Naive thymus-derived CD8-positive, alpha-beta T cell (primary cell): ENCODE measurements around the gene GMPR. TPM values are rescaled to one million over a fixed set of nuclear protein-coding genes. Genes with fewer than 3 reads are reported as not detected.
A peak's percentile ranks its signal among the peaks of the same experiment; 100 is the strongest.

Experiments used
- ATAC-seq, 2 donors: fragments of 150-1000 bp; cut with Tn5 transposase in 1 of 2; sonication (Bioruptor Pico), chemical (Tn5 transposase) in 1 of 2; 1 replicate in 1 of 2; 2 replicates in 1 of 2; pipeline ENCODE4 v1.10.0; 2021; ENCODE audit warnings: mild to moderate bottlenecking in 2 of 2, moderate library complexity in 2 of 2
- POLR2A ChIA-PET: fragments of 350-600 bp; sonication (Branson Sonifier 250); formaldehyde crosslinking; loops from one replicate; lab custom pipeline; 2021; ENCODE audit warnings: antibody characterized with exemption; lab: Charles Lee
- DNase-seq, 10 donors: peaks; one replicate each; pipeline versions ENCODE4 v3.0.0 to v3.0.0-alpha.2; 2020 to 2022
- H3K27ac Mint-ChIP-seq, 10 donors: one replicate each; pipeline ENCODE4 v1.8.0; 2020 to 2022; ENCODE audit warnings: mild to moderate bottlenecking in 10 of 10, mixed read lengths in 10 of 10, moderate library complexity in 4 of 10, inconsistent platforms in 1 of 10
- H3K27me3 Mint-ChIP-seq, 5 donors: one replicate each; pipeline ENCODE4 v1.8.0; 2021 to 2022; ENCODE audit warnings: mixed read lengths in 5 of 5
- H3K36me3 Mint-ChIP-seq, 3 donors: one replicate each; pipeline ENCODE4 v1.8.0; 2020 to 2022; ENCODE audit warnings: mixed read lengths in 3 of 3, mild to moderate bottlenecking in 2 of 3, inconsistent platforms in 1 of 3
- H3K4me1 Mint-ChIP-seq, 4 donors: one replicate each; pipeline ENCODE4 v1.8.0; 2021 to 2022; ENCODE audit warnings: mixed read lengths in 4 of 4
- H3K4me3 Mint-ChIP-seq, 10 donors: one replicate each; pipeline ENCODE4 v1.8.0; 2020 to 2022; ENCODE audit warnings: mild to moderate bottlenecking in 10 of 10, mixed read lengths in 10 of 10, moderate library complexity in 6 of 10, inconsistent platforms in 1 of 10
- H3K9me3 Mint-ChIP-seq, 9 donors: one replicate each; pipeline ENCODE4 v1.8.0; 2020 to 2022; ENCODE audit warnings: mixed read lengths in 9 of 9, mild to moderate bottlenecking in 3 of 9, inconsistent platforms in 1 of 9, moderate library complexity in 1 of 9
- polyA plus RNA-seq, 3 donors: library from polyadenylated mRNA; unstranded; fragments of 300-500 nt; fragmentation: Illumina TruSeq; gene quantifications; one replicate each; pipeline ENCODE4 v1.2.3, GENCODE V29; 2021
- total RNA-seq, 8 experiments: library from RNA in 2 of 8; stranded (reverse) in 2 of 8; gene quantifications; one replicate each; pipeline ENCODE4 v1.2.3 and lab custom pipeline; 2021 to 2026

Gene GMPR
- total and polyA plus RNA-seq, 5 experiments from 2014 or later = 0.71 to 2.6 (median 0.97) TPM

GRCh38 chr6:16321826-16322225, 83.4 kb downstream of the GMPR start:
- H3K4me1 Mint-ChIP-seq = peaks cover 29 to 83% (median 77%) of the 10 kb centered on the region in 4 donors
- H3K36me3 Mint-ChIP-seq = peaks cover 0 to 8% (median 8%) of the 10 kb centered on the region in 3 donors
- H3K9me3 Mint-ChIP-seq = no peaks in the 10 kb centered on the region
- H3K4me3 Mint-ChIP-seq = peak overlapping the region in 4 of 10 donors; percentile 24 to 66 (median 46)
- POLR2A ChIA-PET = no interaction called here
- peak overlapping the region; percentile 91 to 99 (median 94) for H3K27ac Mint-ChIP-seq
- H3K27me3 Mint-ChIP-seq = no peaks in the 10 kb centered on the region
- DNase-seq (no peak), ATAC-seq (no peak)

GRCh38 chr6:16322666-16323312, 84.4 kb downstream of the GMPR start:
- Mint-ChIP-seq H3K9me3 (no peaks in the 10 kb centered on the region), H3K36me3 (peaks cover 0 to 9% (median 8%) of the 10 kb centered on the region in 3 donors), H3K27ac (peak overlapping the region; percentile 91 to 99 (median 94)), H3K4me3 (peak overlapping the region in 9 of 10 donors; percentile 62 to 84 (median 66)), H3K4me1 (peaks cover 28 to 76% (median 71%) of the 10 kb centered on the region in 4 donors), H3K27me3 (no peaks in the 10 kb centered on the region)
- peak; percentile 72 to 82 for ATAC-seq
- peak; percentile 52 to 90 (median 78) for DNase-seq
- POLR2A ChIA-PET = interaction anchor here (0.6 to 1.1 kb wide), 3 partner anchors 9 to 386 kb away, joined by 3 to 5 read pairs (median 3); no protein-coding TSS in a partner anchor

- H3K27me3 Mint-ChIP-seq = no peaks in the 10 kb centered on the region
- H3K4me1 Mint-ChIP-seq = peaks cover 22 to 62% (median 57%) of the 10 kb centered on the region in 4 donors
- POLR2A ChIA-PET = interaction anchor here (0.7 kb wide), 1 partner anchor 157 kb away, joined by 4 read pairs; no protein-coding TSS in a partner anchor
- peak overlapping the region in 7 of 10 donors; percentile 28 to 99 (median 94) for H3K27ac Mint-ChIP-seq
- H3K36me3 Mint-ChIP-seq = peaks cover 0 to 11% (median 9%) of the 10 kb centered on the region in 3 donors
- H3K9me3 Mint-ChIP-seq = no peaks in the 10 kb centered on the region
- DNase-seq = no peak
- no peak for ATAC-seq
- H3K4me3 Mint-ChIP-seq = no peak overlapping the region
These were observed 85.8 kb downstream of the GMPR start for GRCh38 chr6:16324184-16324583.

- ATAC-seq (no peak), DNase-seq (no peak)
- POLR2A ChIA-PET = interaction anchor here (0.7 kb wide), 1 partner anchor 156 kb away, joined by 4 read pairs; no protein-coding TSS in a partner anchor
- Mint-ChIP-seq H3K27me3 (no peaks in the 10 kb centered on the region), H3K27ac (peak overlapping the region in 8 of 10 donors; percentile 20 to 57 (median 46)), H3K9me3 (no peaks in the 10 kb centered on the region), H3K36me3 (peaks cover 0 to 12% (median 11%) of the 10 kb centered on the region in 3 donors), H3K4me3 (peak overlapping the region in 1 of 10 donors; percentile 30), H3K4me1 (peaks cover 19 to 57% (median 53%) of the 10 kb centered on the region in 4 donors)
These were observed 86.3 kb downstream of the GMPR start for GRCh38 chr6:16324606-16325225.

- no peak for ATAC-seq
- POLR2A ChIA-PET = no interaction called here
- Mint-ChIP-seq H3K36me3 (peaks cover 0 to 12% (median 11%) of the 10 kb centered on the region in 3 donors), H3K4me1 (peaks cover 15 to 41% (median 36%) of the 10 kb centered on the region in 4 donors), H3K27ac (peak overlapping the region in 1 of 10 donors; percentile 60), H3K9me3 (no peaks in the 10 kb centered on the region), H3K27me3 (no peaks in the 10 kb centered on the region), H3K4me3 (no peak overlapping the region)
- DNase-seq = no peak
These were observed 88.1 kb downstream of the GMPR start for GRCh38 chr6:16326531-16326930.

DNA sequence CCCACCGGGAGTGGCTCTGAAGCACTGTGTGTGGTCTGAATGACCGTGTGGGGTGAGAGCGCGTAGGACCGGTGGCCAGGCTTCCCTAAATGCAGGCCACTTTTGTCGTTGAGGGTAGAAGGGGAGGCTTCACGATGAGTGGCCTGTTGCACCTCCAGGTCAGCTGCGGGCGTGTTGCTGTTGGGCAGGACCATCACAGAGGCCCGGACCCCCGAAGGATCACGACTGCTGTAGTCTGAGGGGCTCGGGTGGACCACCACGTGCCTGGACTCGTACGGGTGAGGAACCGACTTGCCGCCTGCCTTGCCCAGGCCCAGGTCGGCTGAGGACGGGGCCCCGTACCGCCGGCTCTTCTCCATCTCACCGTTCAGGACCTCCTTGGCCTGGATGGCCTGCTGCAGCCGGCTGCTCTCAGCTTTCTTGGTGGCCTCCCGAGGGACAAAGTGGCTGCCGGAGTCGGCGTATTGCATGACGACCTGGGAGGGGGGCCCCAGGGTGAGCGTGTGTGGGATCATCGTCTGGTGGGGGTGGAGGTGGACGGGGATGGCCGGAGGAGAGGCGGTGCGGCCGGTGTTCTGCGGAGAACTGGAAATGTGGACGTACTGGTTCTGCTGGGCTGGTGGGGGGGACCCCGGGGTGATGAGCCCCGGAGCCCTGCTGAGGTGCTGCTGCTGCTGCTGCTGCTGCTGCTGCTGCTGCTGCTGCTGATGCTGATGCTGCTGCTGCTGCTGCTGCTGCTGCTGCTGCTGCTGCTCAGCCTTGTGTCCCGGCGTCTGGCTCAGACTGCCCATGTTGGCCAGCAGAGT, 88.8 kb downstream of the GMPR start:
- Mint-ChIP-seq H3K27me3 (no peaks in the 10 kb centered on the region), H3K4me3 (no peak overlapping the region), H3K36me3 (peaks cover 0 to 12% (median 11%) of the 10 kb centered on the region in 3 donors), H3K27ac (peak overlapping the region in 1 of 10 donors; percentile 60), H3K4me1 (peaks cover 13 to 34% (median 29%) of the 10 kb centered on the region in 4 donors), H3K9me3 (no peaks in the 10 kb centered on the region)
- no peak for DNase-seq
- no peak for ATAC-seq
- POLR2A ChIA-PET = interaction anchor here (1.3 kb wide), 1 partner anchor 10 kb away, joined by 3 read pairs; no protein-coding TSS in a partner anchor

DNA sequence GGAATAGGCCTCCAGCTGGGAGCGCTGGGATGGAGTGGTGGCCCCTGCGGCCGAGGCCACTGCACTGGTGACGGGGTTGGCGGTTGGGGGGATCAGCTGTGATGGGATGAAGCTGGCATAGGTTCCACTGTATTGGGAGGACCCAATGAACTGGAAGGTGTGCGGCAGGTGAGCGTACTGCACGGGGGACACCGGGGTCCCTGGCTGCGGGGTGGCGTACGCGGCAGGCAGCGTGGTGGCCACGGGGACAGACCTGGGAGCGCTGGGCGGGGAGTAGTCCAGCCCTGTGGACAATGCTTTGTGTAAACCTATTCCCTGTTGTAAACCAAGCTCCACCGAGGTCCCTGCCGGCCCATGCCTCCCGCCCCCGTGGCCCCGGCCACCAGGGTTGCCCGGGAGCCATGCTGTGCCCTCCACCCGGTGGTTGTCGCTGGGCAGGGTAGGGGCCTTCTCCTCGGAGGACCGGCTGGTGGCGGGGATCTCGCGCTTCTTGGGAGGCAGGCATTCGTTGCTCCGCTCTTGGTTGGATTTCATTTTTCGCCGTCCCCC, 89.5 kb downstream of the GMPR start:
- no peak for DNase-seq
- Mint-ChIP-seq H3K27ac (no peak overlapping the region), H3K9me3 (no peaks in the 10 kb centered on the region), H3K36me3 (peaks cover 0 to 12% (median 11%) of the 10 kb centered on the region in 3 donors), H3K27me3 (no peaks in the 10 kb centered on the region), H3K4me3 (no peak overlapping the region), H3K4me1 (peaks cover 7 to 28% (median 22%) of the 10 kb centered on the region in 4 donors)
- POLR2A ChIA-PET = interaction anchor here (1.3 kb wide), 1 partner anchor 10 kb away, joined by 3 read pairs; no protein-coding TSS in a partner anchor
- ATAC-seq = no peak

GRCh38 chr6:16329233-16329632, 90.8 kb downstream of the GMPR start:
- no peak overlapping the region for H3K4me3 Mint-ChIP-seq
- ATAC-seq = no peak
- H3K27ac Mint-ChIP-seq = peak overlapping the region in 2 of 10 donors; percentile 8 to 21
- POLR2A ChIA-PET = no interaction called here
- H3K4me1 Mint-ChIP-seq = peaks cover 4 to 16% (median 12%) of the 10 kb centered on the region in 4 donors
- no peak for DNase-seq
- H3K27me3 Mint-ChIP-seq = no peaks in the 10 kb centered on the region
- H3K36me3 Mint-ChIP-seq = peaks cover 0 to 12% (median 11%) of the 10 kb centered on the region in 3 donors
- H3K9me3 Mint-ChIP-seq = no peaks in the 10 kb centered on the region

GRCh38 chr6:16331384-16332174, 93.2 kb downstream of the GMPR start:
- no peaks in the 10 kb centered on the region for H3K9me3 Mint-ChIP-seq
- H3K4me1 Mint-ChIP-seq = peaks cover 0 to 2% (median under 1%) of the 10 kb centered on the region in 4 donors
- peaks cover 0 to 6% (median 4%) of the 10 kb centered on the region in 3 donors for H3K36me3 Mint-ChIP-seq
- DNase-seq = peak; percentile 29 to 73 (median 60)
- H3K4me3 Mint-ChIP-seq = no peak overlapping the region
- H3K27ac Mint-ChIP-seq = no peak overlapping the region
- no peaks in the 10 kb centered on the region for H3K27me3 Mint-ChIP-seq
- POLR2A ChIA-PET = interaction anchor here (0.6 to 1.4 kb wide), 3 partner anchors 9 to 15 kb away, joined by 3 to 9 read pairs (median 3); no protein-coding TSS in a partner anchor
- ATAC-seq = peak; percentile 71 to 74

DNA sequence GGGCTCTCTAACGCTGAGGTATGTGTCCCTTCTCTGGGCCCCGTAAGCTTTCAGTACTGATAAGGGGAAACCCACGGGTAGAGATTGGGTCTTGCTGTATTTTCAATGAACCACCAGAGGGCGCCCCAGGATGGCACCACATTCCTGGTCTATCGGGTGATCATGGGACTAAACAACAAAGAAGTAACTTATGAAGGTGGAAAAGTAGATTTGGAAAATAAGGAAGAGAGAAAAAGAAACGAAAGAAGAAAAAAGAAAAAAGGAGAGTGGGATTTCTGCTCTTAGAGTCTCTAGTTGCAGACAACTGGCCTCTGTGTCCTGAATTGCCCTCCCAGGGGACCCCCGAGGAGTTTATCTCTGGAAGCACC, 93.8 kb downstream of the GMPR start:
- DNase-seq = peak; percentile 62 to 81 (median 75)
- H3K27me3 Mint-ChIP-seq = no peaks in the 10 kb centered on the region

DNA sequence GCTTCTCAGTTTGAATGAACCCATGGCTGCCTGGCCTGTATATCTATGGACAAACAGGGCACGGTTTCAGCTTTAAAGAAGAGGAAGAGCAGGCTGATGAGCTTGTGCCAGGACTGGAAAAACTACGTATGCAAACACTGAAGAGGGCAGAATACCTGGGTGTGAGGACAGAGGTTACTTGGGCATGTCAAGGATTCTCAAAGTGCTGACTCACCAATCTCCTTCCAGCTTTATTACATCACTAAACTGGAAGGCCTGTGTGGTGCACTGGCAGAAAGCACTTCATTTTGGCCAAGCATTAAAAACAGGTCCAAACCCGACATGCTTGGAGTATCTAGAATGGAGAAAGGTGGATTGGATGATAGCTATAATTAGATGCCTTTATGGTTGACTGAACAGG, 95.2 kb downstream of the GMPR start:
- Mint-ChIP-seq H3K27me3 (no peaks in the 10 kb centered on the region), H3K27ac (peak overlapping the region in 1 of 10 donors; percentile 35), H3K36me3 (peaks cover 0 to 2% (median 0%) of the 10 kb centered on the region in 3 donors), H3K9me3 (no peaks in the 10 kb centered on the region), H3K4me3 (no peak overlapping the region), H3K4me1 (peaks cover 0 to 2% (median under 1%) of the 10 kb centered on the region in 4 donors)
- ATAC-seq = no peak
- POLR2A ChIA-PET = interaction anchor here (0.6 to 1.4 kb wide), 2 partner anchors 11 to 671 kb away, joined by 3 to 5 read pairs; partner anchors contain the start of gene DTNBP1
- DNase-seq = no peak

More for the DNA sequence above, 93.8 kb downstream of the GMPR start:
- Mint-ChIP-seq H3K4me1 (peaks cover 0 to 2% (median under 1%) of the 10 kb centered on the region in 4 donors), H3K9me3 (no peaks in the 10 kb centered on the region), H3K36me3 (peaks cover 0 to 3% (median 2%) of the 10 kb centered on the region in 3 donors), H3K27ac (no peak overlapping the region), H3K4me3 (no peak overlapping the region)
- POLR2A ChIA-PET = interaction anchor here (1.1 kb wide), 1 partner anchor 10 kb away, joined by 3 read pairs; no protein-coding TSS in a partner anchor
- ATAC-seq = peak; percentile 95 to 96
